Mesenchymal stem cell (in vitro differentiated cells and primary cell): ENCODE results near the gene ANKFY1.

Source experiments
- DNase-seq: peaks from one replicate; pipeline ENCODE4 v3.0.0-alpha.2; 2013
- H2AFZ ChIP-seq: one replicate; pipeline ENCODE4 v1.6.1; 2013; ENCODE audit warnings: low read depth, mild to moderate bottlenecking, control low read depth, inconsistent platforms, low read length, moderate library complexity
- H2AK5ac ChIP-seq: 2 replicates; pipeline ENCODE4 v1.6.1; 2013; ENCODE audit warnings: low read length, moderate library complexity, mild to moderate bottlenecking, inconsistent platforms; ENCODE audit not compliant: severe bottlenecking
- H2BK120ac ChIP-seq: one replicate; pipeline ENCODE4 v1.6.1; 2013; ENCODE audit warnings: low read depth, mild to moderate bottlenecking, inconsistent platforms, low read length, moderate library complexity
- H2BK12ac ChIP-seq, 2 experiments: one replicate each; pipeline ENCODE4 v1.6.1; 2013; ENCODE audit warnings: inconsistent platforms in 2 of 2, low read length in 2 of 2, mild to moderate bottlenecking in 2 of 2, moderate library complexity in 2 of 2, control low read depth in 1 of 2
- H2BK15ac ChIP-seq: one replicate; pipeline ENCODE4 v1.6.1; 2013; ENCODE audit warnings: mild to moderate bottlenecking, low read depth, inconsistent platforms; ENCODE audit not compliant: poor library complexity, severe bottlenecking
- H2BK5ac ChIP-seq: 2 replicates; pipeline ENCODE4 v1.6.1; 2013; ENCODE audit warnings: low read depth, mild to moderate bottlenecking, low read length, control low read depth, inconsistent platforms; ENCODE audit not compliant: poor library complexity, severe bottlenecking
- H3K14ac ChIP-seq, 2 experiments: one replicate each; pipeline ENCODE4 v1.6.1; 2013; ENCODE audit warnings: inconsistent platforms in 2 of 2, low read length in 2 of 2, control low read depth in 1 of 2, mild to moderate bottlenecking in 1 of 2, moderate library complexity in 1 of 2
- H3K18ac ChIP-seq, 2 experiments: one replicate each; pipeline ENCODE4 v1.6.1; 2013; ENCODE audit warnings: inconsistent platforms in 2 of 2, low read length in 2 of 2, control low read depth in 1 of 2, low read depth in 1 of 2, mild to moderate bottlenecking in 1 of 2
- H3K23ac ChIP-seq, 2 experiments: one replicate each; pipeline ENCODE4 v1.6.1; 2013; ENCODE audit warnings: inconsistent platforms in 2 of 2, low read length in 2 of 2, mild to moderate bottlenecking in 2 of 2, moderate library complexity in 2 of 2, control low read depth in 1 of 2
- H3K27ac ChIP-seq: 2 replicates; pipeline ENCODE4 v1.5.1; 2013; ENCODE audit warnings: mild to moderate bottlenecking, moderate library complexity, low read length, control low read depth, inconsistent platforms; ENCODE audit not compliant: poor library complexity, severe bottlenecking
- H3K27me3 ChIP-seq, 2 experiments: 2 replicates each; pipeline versions ENCODE4 v1.6.1 to v1.7.0; 2013; ENCODE audit warnings: low read length in 2 of 2, mild to moderate bottlenecking in 2 of 2, moderate library complexity in 2 of 2, control low read depth in 1 of 2, inconsistent platforms in 1 of 2; ENCODE audit not compliant: control insufficient read depth in 1 of 2, insufficient read depth in 1 of 2
- H3K36me3 ChIP-seq, 2 experiments: 2 replicates each; pipeline versions ENCODE4 v1.6.1 to v1.7.0; 2013; ENCODE audit warnings: low read length in 2 of 2, control low read depth in 1 of 2, inconsistent platforms in 1 of 2, low read depth in 1 of 2, mild to moderate bottlenecking in 1 of 2; ENCODE audit not compliant: insufficient read depth in 2 of 2, control insufficient read depth in 1 of 2
- H3K4ac ChIP-seq, 2 experiments: one replicate each; pipeline ENCODE4 v1.6.1; 2013; ENCODE audit warnings: inconsistent platforms in 2 of 2, low read length in 2 of 2, mild to moderate bottlenecking in 2 of 2, moderate library complexity in 2 of 2, control low read depth in 1 of 2, low read depth in 1 of 2
- H3K4me1 ChIP-seq: 2 replicates; pipeline ENCODE4 v1.6.1; 2013; ENCODE audit warnings: low read depth, low read length, control low read depth; ENCODE audit not compliant: control insufficient read depth, insufficient read depth
- H3K4me2 ChIP-seq: 2 replicates; pipeline ENCODE4 v1.6.1; 2013; ENCODE audit warnings: low read length, mild to moderate bottlenecking, inconsistent platforms; ENCODE audit not compliant: poor library complexity, severe bottlenecking
- H3K4me3 ChIP-seq, 2 experiments: 2 replicates each; pipeline versions ENCODE4 v1.5.1 to v1.7.0; 2013; ENCODE audit warnings: low read length in 2 of 2, mild to moderate bottlenecking in 2 of 2, control low read depth in 1 of 2, low read depth in 1 of 2; ENCODE audit not compliant: insufficient read depth in 1 of 2
- H3K79me1 ChIP-seq: replicated peaks from 2 replicates; pipeline ENCODE4 v1.6.1; 2013; ENCODE audit warnings: mild to moderate bottlenecking, control low read depth, low read length, inconsistent platforms; ENCODE audit not compliant: poor library complexity, severe bottlenecking
- H3K9ac ChIP-seq: 2 replicates; pipeline ENCODE4 v1.7.0; 2013; ENCODE audit warnings: mild to moderate bottlenecking, low read length, moderate library complexity
- H3K9me3 ChIP-seq: 2 replicates; pipeline ENCODE4 v1.7.0; 2013; ENCODE audit warnings: mild to moderate bottlenecking, low read length; ENCODE audit not compliant: control insufficient read depth
- H4K8ac ChIP-seq: one replicate; pipeline ENCODE4 v1.6.1; 2013; ENCODE audit warnings: inconsistent platforms, mild to moderate bottlenecking, low read length, moderate library complexity
- H4K91ac ChIP-seq: one replicate; pipeline ENCODE4 v1.6.1; 2013; ENCODE audit warnings: mild to moderate bottlenecking, low read length, inconsistent platforms
- WGBS: methylation state at CpG from one replicate; pipeline ENCODE4 v1.1.7; 2013; ENCODE audit warnings: mixed read lengths; 5-methylcytosine and 5-hydroxymethylcytosine counted together

The ANKFY1 gene

DNA sequence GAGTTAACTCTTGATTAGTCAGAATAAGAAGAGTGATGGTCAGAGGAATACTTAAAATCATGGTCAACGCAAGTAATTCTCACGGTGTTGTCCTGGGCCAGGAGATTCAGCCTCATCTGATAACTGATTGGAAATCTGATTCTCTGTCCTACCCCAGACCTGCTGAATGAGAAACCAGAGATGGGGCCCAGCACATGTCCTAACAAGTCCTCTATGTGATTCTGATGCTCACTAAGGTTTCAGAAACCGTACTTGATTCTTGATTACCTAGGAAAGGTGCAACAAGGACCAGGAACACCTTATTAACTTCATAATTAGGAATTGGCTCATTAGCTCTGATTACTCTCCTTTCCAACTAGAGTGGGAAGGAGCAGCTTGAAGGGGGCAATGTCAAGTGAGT is 44.5 kb downstream of the ANKFY1 start:
- no peak overlapping the region for H4K8ac ChIP-seq
- H3K79me1 ChIP-seq = peaks cover 25% of the 10 kb centered on the region
- H3K14ac ChIP-seq = no peak overlapping the region
- no peak overlapping the region for H2BK5ac ChIP-seq
- H3K9ac ChIP-seq = peak overlapping the region; percentile 21
- H2BK15ac ChIP-seq = no peak overlapping the region
- no peak overlapping the region for H2BK120ac ChIP-seq
- no peak overlapping the region for H2AK5ac ChIP-seq
- no peak overlapping the region for H2AFZ ChIP-seq
- H3K18ac ChIP-seq = no peak overlapping the region
- no peak overlapping the region for H3K27ac ChIP-seq
- 92% methylated on average over 3 of the region's 3 CpGs for WGBS
- H4K91ac ChIP-seq = no peak overlapping the region
- no peaks in the 10 kb centered on the region for H3K9me3 ChIP-seq
- H3K23ac ChIP-seq = no peak overlapping the region
- H2BK12ac ChIP-seq = no peak overlapping the region
- no peak overlapping the region for H3K4me2 ChIP-seq
- H3K4ac ChIP-seq = no peak overlapping the region
- H3K4me1 ChIP-seq = no peaks in the 10 kb centered on the region
- DNase-seq = no peak
- peaks cover 14 to 28% of the 10 kb centered on the region in 2 experiments for H3K36me3 ChIP-seq
- H3K27me3 ChIP-seq = no peaks in the 10 kb centered on the region
- H3K4me3 ChIP-seq = no peak overlapping the region

DNA sequence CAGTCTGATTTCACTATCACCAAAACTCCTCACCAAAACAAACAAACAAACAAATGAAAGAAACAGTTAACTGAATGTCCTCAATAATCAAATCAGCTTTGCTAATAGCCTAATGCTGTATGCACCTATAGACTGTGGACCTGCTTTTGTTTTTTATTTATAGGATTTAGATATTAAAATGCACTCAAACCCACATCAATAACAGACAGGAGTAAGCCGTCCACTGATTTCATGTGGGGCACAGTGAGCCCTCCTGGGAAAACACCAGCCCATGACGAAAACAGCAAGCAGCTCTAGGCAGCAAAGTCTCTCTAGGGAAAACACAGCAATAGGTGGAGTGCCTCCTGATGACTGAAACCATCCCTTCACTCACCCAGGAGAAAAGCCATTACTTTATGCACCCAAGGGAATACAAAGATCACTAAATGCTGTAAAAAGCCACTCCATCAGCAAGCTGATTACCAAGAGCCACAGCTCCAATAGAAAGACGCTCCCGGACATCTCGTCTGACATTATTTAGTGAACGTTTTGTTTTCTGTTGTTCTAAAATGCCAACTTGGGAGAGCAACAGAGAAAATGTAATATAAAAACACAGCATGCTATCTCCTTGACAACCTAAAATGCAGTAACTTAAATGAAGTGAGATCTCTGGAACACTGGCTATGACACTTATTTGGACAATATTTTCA is 47.8 kb downstream of the ANKFY1 start:
- Histone ChIP-seq H2AK5ac (peak overlapping the region; percentile 65), H3K9ac (peak overlapping the region; percentile 86), H3K4me2 (no peak overlapping the region), H3K4me1 (no peaks in the 10 kb centered on the region), H3K23ac (no peak overlapping the region), H2AFZ (no peak overlapping the region), H2BK120ac (no peak overlapping the region), H2BK12ac (no peak overlapping the region), H4K8ac (no peak overlapping the region), H3K36me3 (peaks cover 11 to 23% of the 10 kb centered on the region in 2 experiments), H3K27me3 (no peaks in the 10 kb centered on the region), H3K14ac (no peak overlapping the region), H2BK15ac (no peak overlapping the region), H3K18ac (no peak overlapping the region), H3K27ac (no peak overlapping the region), H3K4ac (no peak overlapping the region), H2BK5ac (no peak overlapping the region), H3K9me3 (no peaks in the 10 kb centered on the region), H4K91ac (no peak overlapping the region), H3K79me1 (peaks cover 27% of the 10 kb centered on the region), H3K4me3 (no peak overlapping the region)
- DNase-seq = peak; percentile 28
- 85% methylated on average over 3 of the region's 6 CpGs for WGBS

DNA sequence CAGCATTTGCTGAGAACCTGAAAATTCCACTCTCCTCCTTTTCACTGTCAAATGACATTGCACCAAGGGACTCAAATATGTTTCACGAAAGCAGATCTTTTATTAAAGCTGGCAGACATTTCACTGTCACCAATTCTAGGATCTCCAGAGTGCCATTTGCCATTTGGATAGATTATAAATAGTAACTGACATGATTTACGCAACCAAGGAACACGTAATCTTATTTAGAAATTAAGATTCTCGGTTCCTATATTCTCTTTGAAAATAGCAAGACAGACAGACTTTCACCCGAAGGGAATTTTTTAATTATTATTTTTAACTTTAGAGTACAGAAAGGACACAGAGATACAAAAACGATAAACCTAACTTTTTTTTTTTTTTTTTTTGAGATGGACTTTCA is 49.6 kb downstream of the ANKFY1 start:
- H2BK5ac ChIP-seq = no peak overlapping the region
- H3K18ac ChIP-seq = no peak overlapping the region
- DNase-seq = no peak
- H4K91ac ChIP-seq = no peak overlapping the region
- peak overlapping the region; percentile 33 for H3K9ac ChIP-seq
- H3K36me3 ChIP-seq = peaks cover 17 to 28% of the 10 kb centered on the region in 2 experiments
- no peak overlapping the region for H3K14ac ChIP-seq
- WGBS = 80% methylated on average over 2 of the region's 6 CpGs
- no peaks in the 10 kb centered on the region for H3K27me3 ChIP-seq
- no peak overlapping the region for H2BK120ac ChIP-seq
- no peak overlapping the region for H3K4me3 ChIP-seq
- H2AK5ac ChIP-seq = no peak overlapping the region
- no peak overlapping the region for H2BK12ac ChIP-seq
- no peaks in the 10 kb centered on the region for H3K4me1 ChIP-seq
- peak overlapping the region in 1 of 2 experiments; percentile 60 for H3K23ac ChIP-seq
- H3K79me1 ChIP-seq = peaks cover 28% of the 10 kb centered on the region
- H3K4me2 ChIP-seq = no peak overlapping the region
- no peak overlapping the region for H3K4ac ChIP-seq
- no peak overlapping the region for H2AFZ ChIP-seq
- no peaks in the 10 kb centered on the region for H3K9me3 ChIP-seq
- no peak overlapping the region for H3K27ac ChIP-seq
- H4K8ac ChIP-seq = no peak overlapping the region
- no peak overlapping the region for H2BK15ac ChIP-seq

DNA sequence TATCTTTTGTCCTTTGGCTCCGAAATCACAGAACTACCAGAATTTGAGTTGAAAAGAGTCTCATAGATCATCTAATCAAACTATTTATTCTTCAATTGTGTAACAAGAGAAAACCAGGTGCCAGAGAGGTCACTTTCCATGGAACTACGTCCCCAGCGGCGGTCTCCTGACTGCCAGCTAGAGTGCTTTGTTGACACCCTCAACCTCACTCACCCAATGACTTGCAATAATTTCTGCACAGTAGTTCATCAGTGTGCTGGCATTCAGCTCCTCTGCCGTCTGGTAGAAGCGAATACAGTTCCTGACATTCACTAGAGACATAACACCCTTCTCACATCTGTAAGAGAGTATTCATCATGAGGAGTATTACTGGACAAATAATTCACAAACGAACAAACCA is 54.2 kb downstream of the ANKFY1 start:
- Histone ChIP-seq H2BK5ac (no peak overlapping the region), H3K4me1 (peaks cover 6% of the 10 kb centered on the region), H2AK5ac (peak overlapping the region; percentile 45), H3K18ac (no peak overlapping the region), H3K4me3 (no peak overlapping the region), H2BK15ac (no peak overlapping the region), H4K91ac (no peak overlapping the region), H2AFZ (no peak overlapping the region), H3K23ac (no peak overlapping the region), H4K8ac (no peak overlapping the region), H2BK12ac (no peak overlapping the region), H3K9me3 (no peaks in the 10 kb centered on the region), H3K9ac (no peak overlapping the region), H3K4me2 (no peak overlapping the region), H3K36me3 (peaks cover 28 to 47% of the 10 kb centered on the region in 2 experiments), H2BK120ac (no peak overlapping the region), H3K14ac (no peak overlapping the region), H3K27ac (no peak overlapping the region), H3K79me1 (peaks cover 31% of the 10 kb centered on the region), H3K27me3 (no peaks in the 10 kb centered on the region), H3K4ac (no peak overlapping the region)
- WGBS = 97% methylated on average over 4 of the region's 7 CpGs
- DNase-seq = no peak
